ENCODE results near the gene ARL17A. TPM values are rescaled to one million over a fixed set of nuclear protein-coding genes. Genes with fewer than 3 reads are reported as not detected.

The ARL17A gene
- total RNA-seq (2022; extraction: Qiagen RNA extraction; ENCODE audit: low read depth), result 1.9 to 4.5 TPM (median 3.8 TPM) in 5 replicates

GRCh38 chr17:46579083-46580075 lies at the start of gene ARL17A:
Gene ARL17A (minus strand): TSS chr17:46579691. CDS start chr17:46576322, 3,369 bp downstream.

GRCh38 chr17:46590157-46591146 lies 11.0 kb upstream of the ARL17A start, which contains the start of gene NSF:
Gene NSF (plus strand): TSS chr17:46590669. CDS start chr17:46590776, 107 bp downstream.

GRCh38 chr17:46512168-46512567 lies 67.3 kb downstream of the ARL17A start, which contains the start of gene LRRC37A2:
Gene LRRC37A2 (plus strand): TSS chr17:46512468. CDS start chr17:46512713, 245 bp downstream.

Other genes with a start within 250 kb of the ARL17A start
- 4.5 to 8.3 TPM (median 6.5 TPM) in 5 replicates for gene ARL17B, start 217.9 kb downstream of the ARL17A start, total RNA-seq (2022; extraction: Qiagen RNA extraction; ENCODE audit: low read depth)
- gene LRRC37A2, start 67.2 kb downstream of the ARL17A start, total RNA-seq (2022; extraction: Qiagen RNA extraction; ENCODE audit: low read depth), result 2.3 to 3.8 TPM (median 3.4 TPM) in 5 replicates
- gene NSF, start 11.0 kb upstream of the ARL17A start, total RNA-seq (2022; extraction: Qiagen RNA extraction; ENCODE audit: low read depth), result 18.2 to 22.2 TPM (median 20.2 TPM) in 5 replicates
- 3.8 to 4.7 TPM (median 4.2 TPM) in 5 replicates for gene WNT3, start 239.0 kb upstream of the ARL17A start, total RNA-seq (2022; extraction: Qiagen RNA extraction; ENCODE audit: low read depth)